ENCODE data around the gene RRM1. TPM values are rescaled to one million over a fixed set of nuclear protein-coding genes. Genes with fewer than 3 reads are reported as not detected.
"Not testable (repeated sequence)": the region's sequence is repeated elsewhere in the genome, so short reads cannot be mapped to it uniquely, and the experiment has no call there.

The RRM1 gene
- total RNA-seq: 50.8 TPM

GRCh38 chr11:4094348-4095291 is at the start of gene RRM1:
RRM1 (plus strand) TSS chr11:4094799; CDS start chr11:4095013, 214 bp downstream.
- intact Hi-C loops (cut with DNase I): no loop called here
- Histone ChIP-seq H3K4me1 (peaks cover 36% of the 10 kb centered on the region), H3K4me3 (peak within 1 kb of the TSS; percentile 80 to 82), H3K27ac (peak within 1 kb of the TSS; percentile 98), H3K9me3 (no peaks in the 10 kb centered on the region), H3K27me3 (no peaks in the 10 kb centered on the region), H3K36me3 (peaks cover 0 to 11% of the 10 kb centered on the region in 2 donors)
- DNase-seq (ENCODE audit: extremely low spot score in 2 of 2): peak in 1 of 2 donors; percentile 97
- TF ChIP-seq POLR2AphosphoS5 (IDR thresholded peaks at IDR 0.05; ENCODE audit: insufficient read depth in 1 of 2, low read depth in 1 of 2): peak; percentile 93 to 96
- TF ChIP-seq CTCF (IDR thresholded peaks at IDR 0.05): peak in 1 of 3 experiments; percentile 25
- TF ChIP-seq POLR2A (IDR thresholded peaks at IDR 0.05): peak in 1 of 2 donors; percentile 50

- H3K27ac ChIP-seq: no peak overlapping the region
- no peak overlapping the region for H3K4me3 ChIP-seq
- no peaks in the 10 kb centered on the region for H3K36me3 ChIP-seq
- peaks cover 20% of the 10 kb centered on the region for H3K4me1 ChIP-seq
- no peak for DNase-seq (ENCODE audit: extremely low spot score in 2 of 2)
- no peaks in the 10 kb centered on the region for H3K27me3 ChIP-seq
- intact Hi-C loops (cut with DNase I): no loop called here
- no peaks in the 10 kb centered on the region for H3K9me3 ChIP-seq
- no peak for TF ChIP-seq POLR2A (IDR thresholded peaks at IDR 0.05)
- peak in 1 of 2 donors; percentile 10 for TF ChIP-seq POLR2AphosphoS5 (IDR thresholded peaks at IDR 0.05; ENCODE audit: insufficient read depth in 1 of 2, low read depth in 1 of 2)
Observed at GRCh38 chr11:4044976-4045646, 49.5 kb upstream of the RRM1 start.

- peaks cover 20% of the 10 kb centered on the region for H3K4me1 ChIP-seq
- no peaks in the 10 kb centered on the region for H3K36me3 ChIP-seq
- intact Hi-C loops (cut with DNase I): no loop called here
- DNase-seq (ENCODE audit: extremely low spot score in 2 of 2): no peak
- no peak overlapping the region for H3K4me3 ChIP-seq
- no peaks in the 10 kb centered on the region for H3K9me3 ChIP-seq
- TF ChIP-seq CTCF (IDR thresholded peaks at IDR 0.05) (no peak), POLR2AphosphoS5 (IDR thresholded peaks at IDR 0.05; ENCODE audit: insufficient read depth in 1 of 2, low read depth in 1 of 2) (no peak), POLR2A (IDR thresholded peaks at IDR 0.05) (no peak)
- H3K27me3 ChIP-seq: no peaks in the 10 kb centered on the region
- H3K27ac ChIP-seq: no peak overlapping the region
Observed at GRCh38 chr11:4048340-4048739, 46.3 kb upstream of the RRM1 start.

GRCh38 chr11:4049006-4049405 is 45.6 kb upstream of the RRM1 start:
- H3K4me1 ChIP-seq: peaks cover 15% of the 10 kb centered on the region
- no peak for DNase-seq (ENCODE audit: extremely low spot score in 2 of 2)
- H3K36me3 ChIP-seq: no peaks in the 10 kb centered on the region
- no peak overlapping the region for H3K27ac ChIP-seq
- H3K27me3 ChIP-seq: no peaks in the 10 kb centered on the region
- no peak overlapping the region for H3K4me3 ChIP-seq
- H3K9me3 ChIP-seq: no peaks in the 10 kb centered on the region
- TF ChIP-seq POLR2AphosphoS5 (IDR thresholded peaks at IDR 0.05; ENCODE audit: insufficient read depth in 1 of 2, low read depth in 1 of 2) (no peak), POLR2A (IDR thresholded peaks at IDR 0.05) (no peak), CTCF (IDR thresholded peaks at IDR 0.05) (no peak)
- intact Hi-C loops (cut with DNase I): no loop called here

GRCh38 chr11:4050138-4050537 is 44.5 kb upstream of the RRM1 start:
- TF ChIP-seq CTCF (IDR thresholded peaks at IDR 0.05) (no peak), POLR2AphosphoS5 (IDR thresholded peaks at IDR 0.05; ENCODE audit: insufficient read depth in 1 of 2, low read depth in 1 of 2) (no peak), POLR2A (IDR thresholded peaks at IDR 0.05) (no peak)
- H3K4me1 ChIP-seq: peaks cover 4% of the 10 kb centered on the region
- no peaks in the 10 kb centered on the region for H3K36me3 ChIP-seq
- no peak overlapping the region for H3K27ac ChIP-seq
- H3K9me3 ChIP-seq: no peaks in the 10 kb centered on the region
- no peaks in the 10 kb centered on the region for H3K27me3 ChIP-seq
- DNase-seq (ENCODE audit: extremely low spot score in 2 of 2): no peak
- H3K4me3 ChIP-seq: no peak overlapping the region
- intact Hi-C loops (cut with DNase I): no loop called here

GRCh38 chr11:4053200-4053599 is 41.4 kb upstream of the RRM1 start:
- DNase-seq (ENCODE audit: extremely low spot score in 2 of 2); H3K27me3 ChIP-seq; H3K4me3 ChIP-seq; intact Hi-C loops (cut with DNase I); H3K9me3 ChIP-seq; H3K36me3 ChIP-seq; H3K27ac ChIP-seq: not testable (repeated sequence)
- peaks cover 11% of the 10 kb centered on the region for H3K4me1 ChIP-seq
